Prostate gland (tissue), 2 donors: ENCODE data around the gene BAMBI.

Source experiments
- CTCF ChIP-seq, 4 experiments: fragments of 200-600 bp in 2 of 4; fragments of 450-650 bp in 2 of 4; sonication (generic) in 2 of 4; IDR thresholded peaks; 1 replicate in 3 of 4; 2 replicates in 1 of 4; pipeline ENCODE4 v1.5.1; 2016 to 2019; ENCODE audit warnings: antibody characterized with exemption in 4 of 4, mild to moderate bottlenecking in 2 of 4, moderate library complexity in 2 of 4
- POLR2A ChIP-seq: fragments of 450-650 bp; IDR thresholded peaks from one replicate; pipeline ENCODE4 v1.6.1; 2016; ENCODE audit warnings: antibody characterized with exemption, mild to moderate bottlenecking
- POLR2AphosphoS5 ChIP-seq: sonication (generic); formaldehyde crosslinking; IDR thresholded peaks from one replicate; pipeline ENCODE4 v1.6.1; 2017; ENCODE audit warnings: antibody characterized with exemption

GRCh38 chr10:28704464-28705161 lies 27.3 kb downstream of the BAMBI start:
- TF ChIP-seq CTCF (IDR thresholded peaks at IDR 0.05): no peak
- TF ChIP-seq POLR2A: no peak
- TF ChIP-seq POLR2AphosphoS5: no peak
